ENCODE measurements around the gene NT5DC2. TPM values are rescaled to one million over a fixed set of nuclear protein-coding genes. Genes with fewer than 3 reads are reported as not detected.

Gene NT5DC2
- total RNA-seq, 1 donor: 68.2 TPM

- H3K4me3 ChIP-seq (ENCODE audit: low read depth, low read length): no peak overlapping the region
- no peak for DNase-seq (ENCODE audit: low read depth)
- no peak for TF ChIP-seq CTCF (IDR thresholded peaks at IDR 0.05; ENCODE audit: insufficient read depth, low read length)
These were observed 9.4 kb downstream of the NT5DC2 start for GRCh38 chr3:52524258-52524751.

GRCh38 chr3:52523386-52524257 is 10.0 kb downstream of the NT5DC2 start:
- no peak for DNase-seq (ENCODE audit: low read depth)
- no peak overlapping the region for H3K4me3 ChIP-seq (ENCODE audit: low read depth, low read length)
- TF ChIP-seq CTCF (IDR thresholded peaks at IDR 0.05; ENCODE audit: insufficient read depth, low read length): no peak

- H3K4me3 ChIP-seq (ENCODE audit: low read depth, low read length): no peak overlapping the region
- no peak for TF ChIP-seq CTCF (IDR thresholded peaks at IDR 0.05; ENCODE audit: insufficient read depth, low read length)
- DNase-seq (ENCODE audit: low read depth): no peak
These were observed 10.9 kb downstream of the NT5DC2 start for GRCh38 chr3:52522651-52523251.

- H3K4me3 ChIP-seq (ENCODE audit: low read depth, low read length): no peak overlapping the region
- no peak for DNase-seq (ENCODE audit: low read depth)
- TF ChIP-seq CTCF (IDR thresholded peaks at IDR 0.05; ENCODE audit: insufficient read depth, low read length): no peak
These were observed 11.6 kb downstream of the NT5DC2 start for GRCh38 chr3:52521881-52522650.

GRCh38 chr3:52521488-52521824 is 12.2 kb downstream of the NT5DC2 start:
- TF ChIP-seq CTCF (IDR thresholded peaks at IDR 0.05; ENCODE audit: insufficient read depth, low read length): no peak
- no peak for DNase-seq (ENCODE audit: low read depth)
- H3K4me3 ChIP-seq (ENCODE audit: low read depth, low read length): no peak overlapping the region

GRCh38 chr3:52520716-52521487 is 12.8 kb downstream of the NT5DC2 start:
- TF ChIP-seq CTCF (IDR thresholded peaks at IDR 0.05; ENCODE audit: insufficient read depth, low read length): no peak
- H3K4me3 ChIP-seq (ENCODE audit: low read depth, low read length): no peak overlapping the region
- DNase-seq (ENCODE audit: low read depth): no peak
